IMR-90 (cell line): ENCODE results near the gene SF3A2.

Experiments
- CEBPB ChIP-seq: IDR thresholded peaks from 2 replicates; pipeline ENCODE4 v1.6.1; 2012; ENCODE audit warnings: low read depth, low read length, improper control_type of control experiment
- CHD1 ChIP-seq: IDR thresholded peaks from 2 replicates; pipeline ENCODE4 v1.6.1; 2012; ENCODE audit warnings: low read depth, low read length, improper control_type of control experiment
- MAFK ChIP-seq: IDR thresholded peaks from 2 replicates; pipeline ENCODE4 v1.6.1; 2012; ENCODE audit warnings: low read depth, low read length, improper control_type of control experiment
- MAZ ChIP-seq: IDR thresholded peaks from 2 replicates; pipeline ENCODE4 v1.6.1; 2012; ENCODE audit warnings: low read depth, mild to moderate bottlenecking, low read length, improper control_type of control experiment, moderate library complexity, borderline replicate concordance
- MXI1 ChIP-seq: IDR thresholded peaks from 2 replicates; pipeline ENCODE4 v1.6.1; 2012; ENCODE audit warnings: low read depth, mild to moderate bottlenecking, low read length, moderate library complexity, borderline replicate concordance
- POLR2A ChIP-seq: IDR thresholded peaks from 2 replicates; pipeline ENCODE4 v1.6.1; 2012; ENCODE audit warnings: mild to moderate bottlenecking, low read depth, low read length
- RAD21 ChIP-seq: IDR thresholded peaks from 2 replicates; pipeline ENCODE4 v1.6.1; 2012; ENCODE audit warnings: low read length, improper control_type of control experiment
- RCOR1 ChIP-seq: IDR thresholded peaks from 2 replicates; pipeline ENCODE4 v1.6.1; 2012; ENCODE audit warnings: mild to moderate bottlenecking, low read length, improper control_type of control experiment; ENCODE audit not compliant: insufficient replicate concordance
- RFX5 ChIP-seq: IDR thresholded peaks from 2 replicates; pipeline ENCODE4 v1.8.0; 2012; ENCODE audit warnings: low read depth, mild to moderate bottlenecking, low read length, moderate library complexity
- SMC3 ChIP-seq: fragments of 150-350 bp; IDR thresholded peaks from 2 replicates; pipeline ENCODE4 v1.6.1; 2016; ENCODE audit warnings: low read depth, mild to moderate bottlenecking, antibody characterized with exemption, low read length, moderate library complexity
- TF ChIP-seq, protein P1 (sequence below): conservative IDR thresholded peaks from 2 replicates; pipeline ENCODE4 v1.5.1; 2012; ENCODE audit warnings: mild to moderate bottlenecking, low read depth, low read length, improper control_type of control experiment
- TF ChIP-seq, protein P2 (sequence below): fragments of 150-350 bp; IDR thresholded peaks from 2 replicates; pipeline ENCODE4 v1.6.1; 2017; ENCODE audit warnings: mild to moderate bottlenecking, antibody characterized with exemption, low read length, low read depth

DNA sequence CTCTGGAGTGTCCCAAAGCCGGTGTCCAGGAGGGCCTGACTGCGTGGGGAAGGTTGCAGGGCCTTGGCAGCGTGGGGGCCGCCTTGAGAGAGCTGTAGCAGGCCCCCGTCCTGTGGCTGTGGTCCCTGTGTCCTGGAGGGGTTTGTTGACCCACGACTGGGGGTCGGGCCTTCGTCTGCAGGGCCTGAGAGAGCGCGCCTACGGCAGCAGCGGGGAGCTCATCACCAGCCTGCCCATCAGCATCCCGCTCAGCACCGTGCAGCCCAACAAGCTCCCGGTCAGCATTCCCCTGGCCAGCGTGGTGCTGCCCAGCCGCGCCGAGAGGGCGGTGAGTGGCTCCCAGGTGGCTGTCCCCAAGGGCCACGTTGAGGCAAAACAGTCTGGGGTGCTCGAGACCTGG, 19.0 kb upstream of the SF3A2 start:
- TF ChIP-seq, protein P1, sequence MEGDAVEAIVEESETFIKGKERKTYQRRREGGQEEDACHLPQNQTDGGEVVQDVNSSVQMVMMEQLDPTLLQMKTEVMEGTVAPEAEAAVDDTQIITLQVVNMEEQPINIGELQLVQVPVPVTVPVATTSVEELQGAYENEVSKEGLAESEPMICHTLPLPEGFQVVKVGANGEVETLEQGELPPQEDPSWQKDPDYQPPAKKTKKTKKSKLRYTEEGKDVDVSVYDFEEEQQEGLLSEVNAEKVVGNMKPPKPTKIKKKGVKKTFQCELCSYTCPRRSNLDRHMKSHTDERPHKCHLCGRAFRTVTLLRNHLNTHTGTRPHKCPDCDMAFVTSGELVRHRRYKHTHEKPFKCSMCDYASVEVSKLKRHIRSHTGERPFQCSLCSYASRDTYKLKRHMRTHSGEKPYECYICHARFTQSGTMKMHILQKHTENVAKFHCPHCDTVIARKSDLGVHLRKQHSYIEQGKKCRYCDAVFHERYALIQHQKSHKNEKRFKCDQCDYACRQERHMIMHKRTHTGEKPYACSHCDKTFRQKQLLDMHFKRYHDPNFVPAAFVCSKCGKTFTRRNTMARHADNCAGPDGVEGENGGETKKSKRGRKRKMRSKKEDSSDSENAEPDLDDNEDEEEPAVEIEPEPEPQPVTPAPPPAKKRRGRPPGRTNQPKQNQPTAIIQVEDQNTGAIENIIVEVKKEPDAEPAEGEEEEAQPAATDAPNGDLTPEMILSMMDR = no peak
- TF ChIP-seq POLR2A (no peak), RFX5 (no peak), MAZ (no peak), RAD21 (no peak), MAFK (no peak), SMC3 (no peak), CHD1 (no peak), MXI1 (no peak), CEBPB (no peak), RCOR1 (no peak)
- TF ChIP-seq, protein P2, sequence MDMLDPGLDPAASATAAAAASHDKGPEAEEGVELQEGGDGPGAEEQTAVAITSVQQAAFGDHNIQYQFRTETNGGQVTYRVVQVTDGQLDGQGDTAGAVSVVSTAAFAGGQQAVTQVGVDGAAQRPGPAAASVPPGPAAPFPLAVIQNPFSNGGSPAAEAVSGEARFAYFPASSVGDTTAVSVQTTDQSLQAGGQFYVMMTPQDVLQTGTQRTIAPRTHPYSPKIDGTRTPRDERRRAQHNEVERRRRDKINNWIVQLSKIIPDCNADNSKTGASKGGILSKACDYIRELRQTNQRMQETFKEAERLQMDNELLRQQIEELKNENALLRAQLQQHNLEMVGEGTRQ = no peak
